Activated naive CD4-positive, alpha-beta T cell treated with Interleukin-2 at 50 U/mL for 16 hours (primary cell): Measurements from ENCODE around the gene ANXA1.

Experiments used
- DNase-seq: peaks from one replicate; pipeline ENCODE4 v3.0.0-alpha.2; 2020

The ANXA1 gene

GRCh38 chr9:73216100-73216499 is 64.4 kb downstream of the ANXA1 start:
- DNase-seq, result no peak
